ENCODE measurements around the gene SRSF7. TPM values are rescaled to one million over a fixed set of nuclear protein-coding genes. Genes with fewer than 3 reads are reported as not detected.
"Not testable (repeated sequence)": the region's sequence is repeated elsewhere in the genome, so short reads cannot be mapped to it uniquely, and the experiment has no call there.

The SRSF7 gene
- polyA plus RNA-seq, 2 donors = 102 to 136 TPM

GRCh38 chr2:38763228-38763627 is 12.1 kb upstream of the SRSF7 start:
- Histone ChIP-seq H3K4me3 (ENCODE audit: low read depth in 1 of 2, low read length in 2 of 2) (no peak overlapping the region), H3K27ac (ENCODE audit: low read depth in 2 of 2, low read length in 1 of 2) (no peak overlapping the region), H3K36me3 (ENCODE audit: control insufficient read depth in 2 of 2, insufficient read depth in 2 of 2, low read length in 1 of 2) (peaks cover 0 to 2% of the 10 kb centered on the region in 2 donors), H3K4me1 (ENCODE audit: control insufficient read depth in 2 of 2, insufficient read depth in 2 of 2, low read length in 1 of 2) (no peaks in the 10 kb centered on the region), H3K27me3 (ENCODE audit: control insufficient read depth in 1 of 2, insufficient read depth in 2 of 2, low read length in 2 of 2) (no peaks in the 10 kb centered on the region), H3K9me3 (ENCODE audit: control insufficient read depth in 2 of 2, insufficient read depth in 1 of 2, low read depth in 1 of 2, low read length in 1 of 2) (no peaks in the 10 kb centered on the region)
- WGBS, 2 donors = 71 to 72% methylated on average over 2 of the region's 2 CpGs

GRCh38 chr2:38755891-38756290 is 4.7 kb upstream of the SRSF7 start:
- not testable (repeated sequence) for H3K4me1 ChIP-seq (ENCODE audit: control insufficient read depth in 2 of 2, insufficient read depth in 2 of 2, low read length in 1 of 2); H3K36me3 ChIP-seq (ENCODE audit: control insufficient read depth in 2 of 2, insufficient read depth in 2 of 2, low read length in 1 of 2); H3K4me3 ChIP-seq (ENCODE audit: low read depth in 1 of 2, low read length in 2 of 2); H3K9me3 ChIP-seq (ENCODE audit: control insufficient read depth in 2 of 2, insufficient read depth in 1 of 2, low read depth in 1 of 2, low read length in 1 of 2); H3K27ac ChIP-seq (ENCODE audit: low read depth in 2 of 2, low read length in 1 of 2); H3K27me3 ChIP-seq (ENCODE audit: control insufficient read depth in 1 of 2, insufficient read depth in 2 of 2, low read length in 2 of 2)
- WGBS, 2 donors = 94 to 96% methylated on average over 15 to 31 of the region's 31 CpGs

GRCh38 chr2:38754506-38754905 is 3.3 kb upstream of the SRSF7 start:
- no peaks in the 10 kb centered on the region for H3K4me1 ChIP-seq (ENCODE audit: control insufficient read depth in 2 of 2, insufficient read depth in 2 of 2, low read length in 1 of 2)
- H3K27ac ChIP-seq (ENCODE audit: low read depth in 2 of 2, low read length in 1 of 2) = no peak overlapping the region
- H3K27me3 ChIP-seq (ENCODE audit: control insufficient read depth in 1 of 2, insufficient read depth in 2 of 2, low read length in 2 of 2) = no peaks in the 10 kb centered on the region
- H3K9me3 ChIP-seq (ENCODE audit: control insufficient read depth in 2 of 2, insufficient read depth in 1 of 2, low read depth in 1 of 2, low read length in 1 of 2) = no peaks in the 10 kb centered on the region
- WGBS, 2 donors = 40 to 45% methylated on average over 3 of the region's 3 CpGs
- H3K36me3 ChIP-seq (ENCODE audit: control insufficient read depth in 2 of 2, insufficient read depth in 2 of 2, low read length in 1 of 2) = no peaks in the 10 kb centered on the region
- no peak overlapping the region for H3K4me3 ChIP-seq (ENCODE audit: low read depth in 1 of 2, low read length in 2 of 2)

GRCh38 chr2:38754049-38754448 is 2.9 kb upstream of the SRSF7 start:
- no peaks in the 10 kb centered on the region for H3K9me3 ChIP-seq (ENCODE audit: control insufficient read depth in 2 of 2, insufficient read depth in 1 of 2, low read depth in 1 of 2, low read length in 1 of 2)
- no peak overlapping the region for H3K27ac ChIP-seq (ENCODE audit: low read depth in 2 of 2, low read length in 1 of 2)
- no peaks in the 10 kb centered on the region for H3K27me3 ChIP-seq (ENCODE audit: control insufficient read depth in 1 of 2, insufficient read depth in 2 of 2, low read length in 2 of 2)
- peaks cover 0 to under 1% of the 10 kb centered on the region in 2 donors for H3K36me3 ChIP-seq (ENCODE audit: control insufficient read depth in 2 of 2, insufficient read depth in 2 of 2, low read length in 1 of 2)
- H3K4me3 ChIP-seq (ENCODE audit: low read depth in 1 of 2, low read length in 2 of 2) = no peak overlapping the region
- no peaks in the 10 kb centered on the region for H3K4me1 ChIP-seq (ENCODE audit: control insufficient read depth in 2 of 2, insufficient read depth in 2 of 2, low read length in 1 of 2)

- peak overlapping the region; percentile 77 to 96 for H3K27ac ChIP-seq (ENCODE audit: low read depth in 2 of 2, low read length in 1 of 2)
- H3K9me3 ChIP-seq (ENCODE audit: control insufficient read depth in 2 of 2, insufficient read depth in 1 of 2, low read depth in 1 of 2, low read length in 1 of 2) = no peaks in the 10 kb centered on the region
- peak overlapping the region; percentile 61 to 98 for H3K4me3 ChIP-seq (ENCODE audit: low read depth in 1 of 2, low read length in 2 of 2)
- H3K4me1 ChIP-seq (ENCODE audit: control insufficient read depth in 2 of 2, insufficient read depth in 2 of 2, low read length in 1 of 2) = peaks cover 0 to 2% of the 10 kb centered on the region in 2 donors
- H3K27me3 ChIP-seq (ENCODE audit: control insufficient read depth in 1 of 2, insufficient read depth in 2 of 2, low read length in 2 of 2) = no peaks in the 10 kb centered on the region
- WGBS, 2 donors = 23 to 25% methylated on average over 18 of the region's 18 CpGs
- peaks cover 0 to 4% of the 10 kb centered on the region in 2 donors for H3K36me3 ChIP-seq (ENCODE audit: control insufficient read depth in 2 of 2, insufficient read depth in 2 of 2, low read length in 1 of 2)
Measured at GRCh38 chr2:38751596-38752410, 642 bp upstream of the SRSF7 start.

GRCh38 chr2:38750011-38750890 is 910 bp downstream of the SRSF7 start:
- Histone ChIP-seq H3K4me3 (ENCODE audit: low read depth in 1 of 2, low read length in 2 of 2) (peak overlapping the region; percentile 97 to 98), H3K27me3 (ENCODE audit: control insufficient read depth in 1 of 2, insufficient read depth in 2 of 2, low read length in 2 of 2) (no peaks in the 10 kb centered on the region), H3K36me3 (ENCODE audit: control insufficient read depth in 2 of 2, insufficient read depth in 2 of 2, low read length in 1 of 2) (peaks cover 0 to 6% of the 10 kb centered on the region in 2 donors), H3K27ac (ENCODE audit: low read depth in 2 of 2, low read length in 1 of 2) (peak overlapping the region; percentile 96 to 98), H3K9me3 (ENCODE audit: control insufficient read depth in 2 of 2, insufficient read depth in 1 of 2, low read depth in 1 of 2, low read length in 1 of 2) (no peaks in the 10 kb centered on the region), H3K4me1 (ENCODE audit: control insufficient read depth in 2 of 2, insufficient read depth in 2 of 2, low read length in 1 of 2) (peaks cover 0 to 2% of the 10 kb centered on the region in 2 donors)
- 0 to 1% methylated on average over 59 of the region's 59 CpGs for WGBS, 2 donors

- H3K27ac ChIP-seq (ENCODE audit: low read depth in 2 of 2, low read length in 1 of 2) = no peak overlapping the region
- peaks cover 0 to 2% of the 10 kb centered on the region in 2 donors for H3K4me1 ChIP-seq (ENCODE audit: control insufficient read depth in 2 of 2, insufficient read depth in 2 of 2, low read length in 1 of 2)
- WGBS, 2 donors = 39 to 40% methylated on average over 26 of the region's 26 CpGs
- H3K27me3 ChIP-seq (ENCODE audit: control insufficient read depth in 1 of 2, insufficient read depth in 2 of 2, low read length in 2 of 2) = no peaks in the 10 kb centered on the region
- H3K4me3 ChIP-seq (ENCODE audit: low read depth in 1 of 2, low read length in 2 of 2) = peak overlapping the region; percentile 97 to 98
- H3K36me3 ChIP-seq (ENCODE audit: control insufficient read depth in 2 of 2, insufficient read depth in 2 of 2, low read length in 1 of 2) = peaks cover 3 to 10% of the 10 kb centered on the region in 2 donors
- H3K9me3 ChIP-seq (ENCODE audit: control insufficient read depth in 2 of 2, insufficient read depth in 1 of 2, low read depth in 1 of 2, low read length in 1 of 2) = no peaks in the 10 kb centered on the region
Measured at GRCh38 chr2:38748943-38749804, 2.0 kb downstream of the SRSF7 start.

- Histone ChIP-seq H3K9me3 (ENCODE audit: control insufficient read depth in 2 of 2, insufficient read depth in 1 of 2, low read depth in 1 of 2, low read length in 1 of 2) (no peaks in the 10 kb centered on the region), H3K27ac (ENCODE audit: low read depth in 2 of 2, low read length in 1 of 2) (no peak overlapping the region), H3K36me3 (ENCODE audit: control insufficient read depth in 2 of 2, insufficient read depth in 2 of 2, low read length in 1 of 2) (peaks cover 3 to 10% of the 10 kb centered on the region in 2 donors), H3K27me3 (ENCODE audit: control insufficient read depth in 1 of 2, insufficient read depth in 2 of 2, low read length in 2 of 2) (no peaks in the 10 kb centered on the region), H3K4me3 (ENCODE audit: low read depth in 1 of 2, low read length in 2 of 2) (no peak overlapping the region), H3K4me1 (ENCODE audit: control insufficient read depth in 2 of 2, insufficient read depth in 2 of 2, low read length in 1 of 2) (peaks cover 0 to 2% of the 10 kb centered on the region in 2 donors)
- 74 to 77% methylated on average over 9 of the region's 9 CpGs for WGBS, 2 donors
Measured at GRCh38 chr2:38748391-38748790, 2.8 kb downstream of the SRSF7 start.

- Histone ChIP-seq H3K9me3 (ENCODE audit: control insufficient read depth in 2 of 2, insufficient read depth in 1 of 2, low read depth in 1 of 2, low read length in 1 of 2) (no peaks in the 10 kb centered on the region), H3K36me3 (ENCODE audit: control insufficient read depth in 2 of 2, insufficient read depth in 2 of 2, low read length in 1 of 2) (peaks cover 3 to 10% of the 10 kb centered on the region in 2 donors), H3K4me3 (ENCODE audit: low read depth in 1 of 2, low read length in 2 of 2) (no peak overlapping the region), H3K27ac (ENCODE audit: low read depth in 2 of 2, low read length in 1 of 2) (no peak overlapping the region), H3K4me1 (ENCODE audit: control insufficient read depth in 2 of 2, insufficient read depth in 2 of 2, low read length in 1 of 2) (peaks cover 0 to 2% of the 10 kb centered on the region in 2 donors), H3K27me3 (ENCODE audit: control insufficient read depth in 1 of 2, insufficient read depth in 2 of 2, low read length in 2 of 2) (no peaks in the 10 kb centered on the region)
- 50 to 66% methylated on average over 5 of the region's 5 CpGs for WGBS, 2 donors
Measured at GRCh38 chr2:38747819-38748218, 3.3 kb downstream of the SRSF7 start.
